ENCODE data around the gene DDX3Y.

DDX3Y gene

GRCh38 chrY:12904618-12905516, at the start of gene DDX3Y:
Gene DDX3Y (plus strand): TSS chrY:12904868. CDS start chrY:12904937, 69 bp downstream.
- DNase-seq (ENCODE audit: low spot score), result peak; percentile 84

- DNase-seq (ENCODE audit: low spot score), result no peak
Measured at GRCh38 chrY:12855791-12856275, 48.8 kb upstream of the DDX3Y start.

- no peak for DNase-seq (ENCODE audit: low spot score)
Measured at GRCh38 chrY:12867960-12868359, 36.7 kb upstream of the DDX3Y start.

GRCh38 chrY:12896973-12897372, 7.7 kb upstream of the DDX3Y start:
- no peak for DNase-seq (ENCODE audit: low spot score)

- DNase-seq (ENCODE audit: low spot score), result no peak
Measured at GRCh38 chrY:12898604-12899003, 6.1 kb upstream of the DDX3Y start.

- peak; percentile 84 for DNase-seq (ENCODE audit: low spot score)
Measured at GRCh38 chrY:12905517-12905872, 827 bp downstream of the DDX3Y start.

- no peak for DNase-seq (ENCODE audit: low spot score)
Measured at GRCh38 chrY:12905895-12906294, 1.2 kb downstream of the DDX3Y start.

GRCh38 chrY:12913541-12913940, 8.9 kb downstream of the DDX3Y start:
- DNase-seq (ENCODE audit: low spot score), result no peak

GRCh38 chrY:12928043-12928442, 23.4 kb downstream of the DDX3Y start:
- DNase-seq (ENCODE audit: low spot score), result no peak

- no peak for DNase-seq (ENCODE audit: low spot score)
Measured at GRCh38 chrY:12941725-12942687, 37.3 kb downstream of the DDX3Y start.
